Liver (tissue), 9 donors: ENCODE data around the gene PPP6R1. TPM values are rescaled to one million over a fixed set of nuclear protein-coding genes. Genes with fewer than 3 reads are reported as not detected.

Experiments
- DNase-seq: peaks from one replicate; pipeline ENCODE4 v3.0.0-alpha.2; 2017; ENCODE audit warnings: low spot score
- H3K27ac ChIP-seq, 2 donors: one replicate each; pipeline ENCODE4 v1.7.0; 2013; ENCODE audit warnings: inconsistent platforms in 2 of 2, low read length in 2 of 2, control low read depth in 1 of 2, low read depth in 1 of 2, mild to moderate bottlenecking in 1 of 2
- H3K27me3 ChIP-seq, 4 donors: one replicate each; pipeline versions ENCODE4 v1.6.1 to v1.7.0; 2013; ENCODE audit warnings: low read length in 3 of 4, inconsistent platforms in 1 of 4, mild to moderate bottlenecking in 1 of 4, moderate library complexity in 1 of 4; ENCODE audit not compliant: control insufficient read depth in 4 of 4, insufficient read depth in 4 of 4
- H3K36me3 ChIP-seq, 4 donors: one replicate each; pipeline versions ENCODE4 v1.6.1 to v1.7.0; 2013; ENCODE audit warnings: low read length in 3 of 4, mild to moderate bottlenecking in 3 of 4, low read depth in 1 of 4, moderate library complexity in 1 of 4; ENCODE audit not compliant: control insufficient read depth in 4 of 4, insufficient read depth in 3 of 4
- H3K4me1 ChIP-seq, 4 donors: one replicate each; pipeline versions ENCODE4 v1.6.1 to v1.7.0; 2013; ENCODE audit warnings: low read length in 3 of 4, mild to moderate bottlenecking in 3 of 4, moderate library complexity in 1 of 4; ENCODE audit not compliant: control insufficient read depth in 4 of 4, insufficient read depth in 4 of 4
- H3K4me3 ChIP-seq, 3 donors: one replicate each; pipeline versions ENCODE4 v1.6.1 to v1.7.0; 2013; ENCODE audit warnings: low read length in 3 of 3, control low read depth in 1 of 3, low read depth in 1 of 3, mild to moderate bottlenecking in 1 of 3
- H3K9ac ChIP-seq, 2 donors: one replicate each; pipeline ENCODE4 v1.7.0; 2013; ENCODE audit warnings: low read length in 2 of 2, mild to moderate bottlenecking in 2 of 2, moderate library complexity in 2 of 2, control low read depth in 1 of 2, low read depth in 1 of 2
- H3K9me3 ChIP-seq, 4 donors: one replicate each; pipeline versions ENCODE4 v1.6.1 to v1.7.0; 2013; ENCODE audit warnings: low read length in 3 of 4; ENCODE audit not compliant: control insufficient read depth in 4 of 4
- ATF3 ChIP-seq: IDR thresholded peaks from 2 replicates; pipeline ENCODE4 v1.6.1; 2016; ENCODE audit warnings: antibody characterized with exemption
- CTCF ChIP-seq: fragments of 150-350 bp; IDR thresholded peaks from 2 replicates; pipeline ENCODE4 v1.5.1; 2017; ENCODE audit warnings: improper control_type of control experiment, low read depth, low read length; ENCODE audit not compliant: missing input control
- EGR1 ChIP-seq, 2 donors: IDR thresholded peaks; 2 replicates each; pipeline ENCODE4 v1.6.1; 2016 to 2018; ENCODE audit warnings: antibody characterized with exemption in 2 of 2, low read depth in 2 of 2
- FOXA1 ChIP-seq: IDR thresholded peaks from 2 replicates; pipeline ENCODE4 v1.6.1; 2016; ENCODE audit warnings: antibody characterized with exemption
- FOXA2 ChIP-seq: IDR thresholded peaks from 2 replicates; pipeline ENCODE4 v1.6.1; 2016; ENCODE audit warnings: antibody characterized with exemption
- GABPA ChIP-seq, 2 donors: IDR thresholded peaks in 1 of 2; conservative IDR thresholded peaks in 1 of 2; 2 replicates each; pipeline ENCODE4 v1.6.1; 2016; ENCODE audit warnings: antibody characterized with exemption in 2 of 2, mild to moderate bottlenecking in 1 of 2, moderate library complexity in 1 of 2
- HNF4A ChIP-seq, 2 donors: conservative IDR thresholded peaks; 2 replicates each; pipeline ENCODE4 v1.6.1; 2016; ENCODE audit warnings: antibody characterized with exemption in 2 of 2, mild to moderate bottlenecking in 2 of 2
- HNF4G ChIP-seq: IDR thresholded peaks from 2 replicates; pipeline ENCODE4 v1.6.1; 2016; ENCODE audit warnings: antibody characterized with exemption
- JUND ChIP-seq, 2 donors: IDR thresholded peaks; 2 replicates each; pipeline ENCODE4 v1.6.1; 2016; ENCODE audit warnings: antibody characterized with exemption in 2 of 2
- MAX ChIP-seq: IDR thresholded peaks from 2 replicates; pipeline ENCODE4 v1.6.1; 2016; ENCODE audit warnings: antibody characterized with exemption
- NR2F2 ChIP-seq: IDR thresholded peaks from 2 replicates; pipeline ENCODE4 v1.6.1; 2016; ENCODE audit warnings: antibody characterized with exemption
- RAD21 ChIP-seq, 2 donors: IDR thresholded peaks; 2 replicates each; pipeline ENCODE4 v1.6.1; 2016; ENCODE audit warnings: antibody characterized with exemption in 2 of 2, mild to moderate bottlenecking in 2 of 2
- REST ChIP-seq: IDR thresholded peaks from 2 replicates; pipeline ENCODE4 v1.6.1; 2016; ENCODE audit warnings: antibody characterized with exemption, mild to moderate bottlenecking
- RXRA ChIP-seq, 2 donors: IDR thresholded peaks; 2 replicates each; pipeline ENCODE4 v1.6.1; 2017 to 2018; ENCODE audit warnings: antibody characterized with exemption in 2 of 2, mild to moderate bottlenecking in 1 of 2
- SP1 ChIP-seq: IDR thresholded peaks from 2 replicates; pipeline ENCODE4 v1.6.1; 2018; ENCODE audit warnings: antibody characterized with exemption, mild to moderate bottlenecking
- TAF1 ChIP-seq: conservative IDR thresholded peaks from 2 replicates; pipeline ENCODE4 v1.6.1; 2016; ENCODE audit warnings: antibody characterized with exemption, mild to moderate bottlenecking
- YY1 ChIP-seq: IDR thresholded peaks from 2 replicates; pipeline ENCODE4 v1.6.1; 2016; ENCODE audit warnings: antibody characterized with exemption, mild to moderate bottlenecking
- ZBTB33 ChIP-seq: IDR thresholded peaks from 2 replicates; pipeline ENCODE4 v1.6.1; 2016; ENCODE audit warnings: antibody characterized with exemption
- WGBS: extraction: QIAGEN DNeasy Blood & Tissue Kit; methylation state at CpG from one replicate; pipeline ENCODE4 v1.1.7; 2013; 5-methylcytosine and 5-hydroxymethylcytosine counted together
- polyA plus RNA-seq, 2 donors: library from polyadenylated mRNA; stranded (reverse) in 1 of 2; unstranded in 1 of 2; fragments of 200-250 nt in 1 of 2; fragments of >200 nt in 1 of 2; fragmentation: Nextera tagmentation in 1 of 2; extraction: Ambion mirVana in 1 of 2; gene quantifications; one replicate each; pipeline versions ENCODE4 v1.2.1 to v1.2.3, GENCODE V29; 2013 to 2015
- total RNA-seq, 2 donors: library from RNA; depleted of rRNA; stranded (reverse); fragments of >200 nt; gene quantifications; one replicate each; pipeline ENCODE4 v1.2.3, GENCODE V29; 2014
- donor health status: healthy.
- donor health status: healthy.
- donor health status: healthy.
- donor health status: healthy.
- donor health status: healthy.

Gene PPP6R1
- total and polyA plus RNA-seq, 4 donors, result 5.5 to 40.1 (median 22.5) TPM

- TF ChIP-seq YY1, result no peak
- TF ChIP-seq SP1, result no peak
- no peak for TF ChIP-seq HNF4A (conservative IDR thresholded peaks at IDR 0.05)
- TF ChIP-seq RXRA (IDR thresholded peaks at IDR 0.05), result no peak
- TF ChIP-seq FOXA2, result no peak
- TF ChIP-seq RAD21 (IDR thresholded peaks at IDR 0.05), result no peak
- TF ChIP-seq EGR1 (IDR thresholded peaks at IDR 0.05; ENCODE audit: low read depth in 2 of 2), result no peak
- no peak for TF ChIP-seq ZBTB33
- no peak for TF ChIP-seq ATF3
- TF ChIP-seq GABPA (IDR thresholded peaks at IDR 0.05 in 1 of 2, conservative IDR thresholded peaks at IDR 0.05 in 1 of 2), result no peak
- no peak for TF ChIP-seq MAX
- TF ChIP-seq CTCF, result no peak
- no peak for TF ChIP-seq FOXA1
- TF ChIP-seq HNF4G, result no peak
- TF ChIP-seq TAF1, result no peak
- TF ChIP-seq JUND (IDR thresholded peaks at IDR 0.05), result no peak
- no peak for TF ChIP-seq REST
- TF ChIP-seq NR2F2, result no peak
- Histone ChIP-seq H3K9me3 (no peaks in the 10 kb centered on the region), H3K36me3 (no peaks in the 10 kb centered on the region), H3K27me3 (no peaks in the 10 kb centered on the region), H3K27ac (no peak overlapping the region), H3K4me1 (peaks cover 0 to 7% (median 3%) of the 10 kb centered on the region in 4 donors), H3K9ac (no peak overlapping the region), H3K4me3 (no peak overlapping the region)
- DNase-seq, result no peak
- WGBS, result 87% methylated on average over 39 of the region's 39 CpGs
These were observed 45.6 kb upstream of the PPP6R1 start for GRCh38 chr19:55304279-55304978.
